Retinal pigment epithelial cell (primary cell): ENCODE results near the gene SETDB2.
A peak's percentile ranks its signal among the peaks of the same experiment; 100 is the strongest.
"Not testable (repeated sequence)": the region's sequence is repeated elsewhere in the genome, so short reads cannot be mapped to it uniquely, and the experiment has no call there.

Source experiments
- DNase-seq: peaks from one replicate; pipeline ENCODE4 v3.0.0-alpha.2; 2010; ENCODE audit warnings: low read depth
- H3K4me3 ChIP-seq: 2 replicates; pipeline ENCODE4 v1.5.1; 2011; ENCODE audit warnings: mild to moderate bottlenecking, low read length, control low read depth, moderate library complexity
- CTCF ChIP-seq: conservative IDR thresholded peaks from 2 replicates; pipeline ENCODE4 v1.5.1; 2011; ENCODE audit warnings: low read depth, low read length, control low read depth, inconsistent platforms

Gene SETDB2

GRCh38 chr13:49494645-49495044 lies 50.6 kb downstream of the SETDB2 start:
- TF ChIP-seq CTCF = no peak
- no peak for DNase-seq
- peak overlapping the region; percentile 68 for H3K4me3 ChIP-seq

- peak; percentile 26 for DNase-seq
- TF ChIP-seq CTCF = no peak
- peak within 1 kb of the TSS; percentile 68 for H3K4me3 ChIP-seq
These were observed 52.0 kb downstream of the SETDB2 start, which contains the start of gene PHF11 for GRCh38 chr13:49495783-49496762. Gene PHF11 (plus strand): TSS chr13:49495953. CDS start chr13:49496002, 49 bp downstream.

GRCh38 chr13:49496837-49497236 lies 52.8 kb downstream of the SETDB2 start:
- not testable (repeated sequence) for DNase-seq, H3K4me3 ChIP-seq

GRCh38 chr13:49497272-49497671 lies 53.2 kb downstream of the SETDB2 start:
- no peak for TF ChIP-seq CTCF
- no peak for DNase-seq
- H3K4me3 ChIP-seq = no peak overlapping the region

- TF ChIP-seq CTCF = no peak
- H3K4me3 ChIP-seq = no peak overlapping the region
- DNase-seq = no peak
These were observed 54.1 kb downstream of the SETDB2 start for GRCh38 chr13:49498206-49498605.

GRCh38 chr13:49499889-49500660 lies 56.0 kb downstream of the SETDB2 start:
- no peak overlapping the region for H3K4me3 ChIP-seq
- TF ChIP-seq CTCF = no peak
- peak; percentile 53 for DNase-seq

GRCh38 chr13:49502954-49503353 lies 58.9 kb downstream of the SETDB2 start:
- H3K4me3 ChIP-seq = no peak overlapping the region
- DNase-seq = peak; percentile 64
- TF ChIP-seq CTCF = no peak
